Umbilical cord (tissue), 2 donors: ENCODE data around the gene IPPK. TPM values are rescaled to one million over a fixed set of nuclear protein-coding genes. Genes with fewer than 3 reads are reported as not detected.
"Not testable (repeated sequence)": the region's sequence is repeated elsewhere in the genome, so short reads cannot be mapped to it uniquely, and the experiment has no call there.

Experiments used
- DNase-seq: peaks from one replicate; pipeline ENCODE4 v3.0.0-alpha.2; 2015; ENCODE audit warnings: low spot score
- total RNA-seq: library from RNA; depleted of rRNA; stranded (reverse); fragments of >200 nt; gene quantifications from one replicate; pipeline ENCODE4 v1.2.3, GENCODE V29; 2014; ENCODE audit warnings: low replicate concordance; ENCODE audit not compliant: insufficient read depth

Gene IPPK
- total RNA-seq, 1 donor from 2014 or later: 4.3 TPM

DNA sequence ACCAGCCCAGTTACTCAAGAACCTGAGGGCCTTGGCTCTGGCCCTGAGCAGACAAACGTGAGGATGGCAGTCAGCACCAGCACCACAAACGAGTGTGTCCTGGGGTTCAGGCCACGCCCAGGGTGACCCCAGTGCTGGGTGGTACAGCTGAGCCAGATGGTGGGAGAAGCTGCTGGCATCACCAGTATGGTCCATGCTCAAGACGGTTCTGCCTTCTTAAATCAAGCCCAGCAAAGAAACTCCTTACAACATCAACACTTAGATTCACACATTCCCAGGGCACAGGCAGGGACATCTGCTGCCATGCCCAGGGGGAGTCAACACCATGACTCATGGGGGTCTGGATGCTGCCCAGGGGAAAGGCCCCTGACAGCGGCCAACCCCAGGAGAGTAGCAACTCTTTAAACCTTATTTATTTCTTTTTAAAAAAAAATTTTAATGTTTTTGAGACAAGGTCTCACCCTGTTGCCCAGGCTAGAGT lies 31.3 kb downstream of the IPPK start:
- DNase-seq: no peak

DNA sequence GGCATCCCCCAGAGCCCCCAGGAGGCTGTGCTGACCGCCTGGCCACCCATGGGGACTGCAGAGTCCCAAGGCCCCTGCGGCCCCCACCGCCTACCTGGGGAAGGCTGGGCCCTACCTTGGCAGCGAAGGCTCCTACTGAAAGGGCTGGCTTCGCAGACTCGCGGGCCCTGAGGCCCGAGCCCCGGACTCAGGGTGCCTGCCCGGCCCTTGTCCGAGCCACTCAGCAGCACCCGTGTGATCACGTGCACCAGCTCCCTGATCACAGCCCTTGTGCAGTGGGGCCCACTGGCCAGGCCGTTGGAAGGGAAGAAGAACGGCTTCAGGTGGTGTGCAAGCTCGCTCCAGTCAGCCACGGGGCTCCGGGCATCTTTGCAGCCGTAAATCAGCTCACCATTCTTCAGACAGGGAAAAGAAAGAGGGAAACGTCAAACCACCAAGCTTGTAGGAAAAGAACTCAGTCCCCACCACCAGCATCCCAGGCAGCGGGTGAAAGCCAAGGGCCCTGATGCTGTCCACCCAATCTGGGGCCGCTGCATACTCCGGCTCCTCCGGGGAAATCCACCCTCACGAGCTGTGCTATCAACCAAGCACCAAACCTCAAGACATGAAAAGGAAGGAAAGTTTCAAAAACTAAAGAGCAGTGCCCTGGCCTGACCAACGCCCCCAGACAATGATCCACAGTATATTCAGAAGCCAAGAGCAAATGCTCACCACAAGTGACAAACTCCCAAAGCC lies 31.9 kb downstream of the IPPK start:
- DNase-seq: no peak

DNA sequence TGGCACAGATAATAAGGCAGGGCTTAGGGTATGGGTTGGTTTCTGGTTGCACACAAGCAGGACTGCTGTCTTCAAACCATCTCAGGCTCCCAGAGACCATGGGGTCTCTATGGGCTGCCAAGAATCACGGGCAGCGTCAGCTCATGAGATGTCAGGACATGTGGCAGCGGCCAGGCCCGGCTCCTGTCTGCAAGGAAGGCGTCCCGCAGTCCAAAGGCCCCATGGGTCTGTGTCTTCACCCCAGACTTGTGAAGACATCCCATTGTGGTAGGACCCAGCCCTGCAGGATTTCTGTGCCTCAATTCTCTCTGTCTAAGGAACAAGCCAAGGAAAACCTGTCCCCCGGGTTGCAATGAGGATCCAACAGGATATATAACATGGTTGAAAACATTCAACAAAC lies 32.6 kb downstream of the IPPK start:
- DNase-seq: no peak

DNA sequence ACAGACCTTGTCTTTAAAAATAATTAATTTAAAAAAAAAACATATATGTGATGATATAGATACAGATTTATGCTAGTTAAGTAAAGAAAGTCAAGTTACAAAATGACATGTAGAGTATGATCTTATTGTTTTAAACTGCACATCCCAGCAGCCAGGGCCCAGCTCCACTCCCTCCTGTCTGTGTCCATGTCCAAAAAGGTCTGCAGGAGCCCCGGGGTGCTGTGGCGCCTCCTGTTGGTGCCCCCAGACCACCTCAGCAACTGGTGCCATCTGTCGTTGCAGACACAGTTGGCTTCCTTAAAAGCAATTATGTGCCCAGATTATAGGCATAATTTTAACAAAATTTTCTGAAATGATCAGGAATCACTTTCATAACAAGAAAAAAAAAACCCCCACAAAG lies 33.3 kb downstream of the IPPK start:
- no peak for DNase-seq

DNA sequence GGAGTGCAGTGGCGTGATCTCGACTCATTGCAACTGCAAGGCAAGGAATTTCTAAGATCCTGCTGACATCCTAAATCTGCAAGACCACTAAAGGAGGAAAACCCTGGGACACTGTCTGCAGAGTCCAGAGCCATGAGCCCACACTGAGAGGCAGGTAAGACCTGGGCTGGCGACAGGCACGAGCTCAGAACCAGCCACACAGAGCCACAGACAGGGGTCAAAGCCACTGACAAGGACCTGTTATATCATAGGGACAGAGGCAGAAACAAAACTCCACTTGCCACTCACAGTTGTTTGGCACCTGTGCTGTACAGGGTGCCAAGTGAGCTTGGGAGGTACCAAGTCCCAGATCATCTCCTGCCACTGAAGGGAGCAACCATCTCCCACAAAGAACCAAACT lies 34.2 kb downstream of the IPPK start:
- DNase-seq: no peak

DNA sequence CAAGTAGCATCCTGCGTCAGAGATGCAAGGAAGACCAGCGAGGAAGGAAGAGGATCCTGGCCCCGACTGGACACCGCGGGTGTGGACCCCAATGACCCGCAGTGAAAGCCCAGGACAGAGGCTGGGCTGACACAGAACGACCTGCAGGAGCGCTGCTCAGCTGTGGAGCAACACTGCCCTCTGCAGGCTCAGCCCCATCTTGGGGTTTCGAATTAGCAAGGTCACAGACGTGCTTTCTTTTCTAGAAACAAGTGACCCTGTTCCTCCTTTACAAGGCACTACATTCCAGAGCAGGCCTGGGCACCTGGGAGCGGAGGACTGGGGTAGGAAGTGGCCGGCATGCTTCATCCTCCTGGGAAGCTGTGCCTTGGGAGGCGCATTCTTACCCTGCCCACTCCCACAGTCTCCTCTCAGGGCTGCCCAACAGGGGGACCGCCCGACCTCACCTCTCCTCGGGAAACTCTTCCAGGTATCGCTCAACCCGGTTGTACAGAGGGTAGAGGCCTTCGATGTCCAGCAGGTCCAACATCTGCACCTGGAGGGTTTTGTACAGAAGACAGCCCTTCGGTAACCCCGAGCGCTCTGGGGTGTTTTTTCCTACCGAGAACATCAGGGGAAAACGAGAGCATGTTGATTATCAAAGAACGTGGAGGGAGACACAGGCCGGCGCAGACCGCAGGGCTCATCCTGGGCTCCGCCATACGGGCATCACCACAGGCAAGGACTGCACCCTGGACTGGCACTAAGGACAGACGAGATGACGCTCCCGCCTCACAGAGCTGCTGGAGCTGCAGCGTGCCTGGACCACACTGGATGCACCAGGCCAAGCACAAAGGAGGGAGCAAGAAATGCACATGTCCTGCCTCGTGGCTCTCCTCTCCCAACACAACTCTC lies 35.0 kb downstream of the IPPK start:
- DNase-seq: peak; percentile 69

DNA sequence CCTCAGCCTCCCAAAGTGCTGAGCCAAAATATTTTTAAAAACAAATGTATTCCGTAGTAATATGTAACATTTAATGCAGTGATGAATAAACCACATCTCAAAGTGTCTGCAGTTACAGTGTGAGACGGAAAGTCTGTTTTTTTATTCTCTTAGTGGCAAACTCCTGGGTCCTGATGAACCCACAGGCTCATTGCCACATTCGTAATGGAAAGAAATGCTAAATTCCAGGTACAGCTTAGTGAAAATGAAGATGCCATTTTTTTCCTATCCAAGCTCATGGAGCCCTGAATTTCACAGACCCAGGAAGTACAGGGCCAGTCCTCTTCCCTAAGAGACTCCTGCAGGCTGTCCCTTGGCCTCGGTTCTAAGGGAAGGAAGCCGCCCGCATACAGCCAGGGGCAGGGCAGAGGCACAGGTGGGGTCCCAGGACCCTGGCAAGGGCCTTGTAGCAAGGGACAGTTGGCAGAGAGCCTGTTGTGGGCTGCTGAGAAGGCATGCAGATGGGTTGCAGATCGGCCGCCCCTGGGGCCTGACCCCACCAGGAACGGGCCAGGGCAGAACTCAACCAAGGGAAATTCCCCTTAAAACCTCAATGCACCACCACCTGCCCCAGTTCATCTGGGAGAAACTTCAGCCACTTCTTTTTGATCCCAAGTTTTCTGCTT lies 36.2 kb downstream of the IPPK start:
- DNase-seq: no peak

DNA sequence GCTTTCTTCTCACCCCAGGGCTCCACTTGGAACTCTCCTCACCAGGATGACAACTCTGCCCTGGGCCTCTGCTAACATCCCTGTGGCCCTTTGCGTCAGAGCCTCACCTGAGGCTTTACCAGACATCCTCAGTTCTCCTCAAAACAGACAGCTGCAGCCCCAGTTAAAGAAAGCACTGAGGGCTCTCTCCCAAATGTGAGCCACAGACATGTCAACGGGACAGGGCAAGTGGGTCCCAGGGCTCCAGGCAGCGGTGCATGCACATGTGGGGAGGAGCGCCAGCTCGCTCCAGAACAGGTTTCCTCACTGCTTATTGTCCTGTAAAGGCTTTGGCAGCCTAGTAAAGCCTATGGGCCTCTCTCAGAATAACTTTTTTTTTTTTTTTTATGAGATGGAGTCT lies 37.3 kb downstream of the IPPK start:
- DNase-seq: no peak

DNA sequence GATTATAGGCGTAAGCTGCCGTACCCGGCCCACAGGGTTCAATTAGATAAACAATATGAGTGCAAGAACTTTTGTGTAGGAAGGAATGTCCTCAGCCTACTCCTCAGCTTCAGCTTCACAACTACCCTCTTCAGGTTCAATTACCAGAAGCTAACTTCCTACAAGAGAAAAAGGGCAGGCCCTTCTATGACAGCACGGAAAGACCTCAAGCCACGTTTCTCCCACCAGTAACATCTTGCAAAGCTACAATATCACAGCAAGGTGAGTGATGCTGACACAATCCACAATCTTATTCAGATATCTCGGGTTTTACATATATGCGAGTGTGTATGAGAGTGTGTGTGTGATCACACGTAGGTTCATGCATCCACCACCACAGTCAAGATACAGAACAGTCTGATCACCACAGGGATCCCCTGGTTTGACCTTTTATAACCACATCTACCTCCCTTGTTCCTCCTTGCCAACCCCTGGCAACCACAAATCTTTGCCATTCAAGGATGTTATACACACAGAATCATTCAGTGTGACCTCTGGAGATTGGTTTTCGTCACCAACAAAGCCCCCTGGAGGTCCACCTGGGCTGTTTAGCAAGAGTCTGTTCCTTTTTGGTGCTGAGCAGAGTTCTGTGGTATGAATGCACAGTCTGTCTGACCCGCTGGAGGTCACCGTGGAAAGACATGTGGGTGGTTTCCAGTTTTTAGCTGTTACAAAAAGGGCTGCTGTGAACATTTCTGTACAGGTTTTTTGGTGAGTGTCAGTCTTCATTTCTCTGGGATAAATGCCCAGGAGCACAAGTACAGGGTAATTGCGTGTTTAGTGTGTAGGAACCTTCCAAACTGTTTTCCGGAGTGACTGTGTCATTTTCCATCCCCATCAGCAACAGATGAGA lies 38.2 kb downstream of the IPPK start:
- no peak for DNase-seq

DNA sequence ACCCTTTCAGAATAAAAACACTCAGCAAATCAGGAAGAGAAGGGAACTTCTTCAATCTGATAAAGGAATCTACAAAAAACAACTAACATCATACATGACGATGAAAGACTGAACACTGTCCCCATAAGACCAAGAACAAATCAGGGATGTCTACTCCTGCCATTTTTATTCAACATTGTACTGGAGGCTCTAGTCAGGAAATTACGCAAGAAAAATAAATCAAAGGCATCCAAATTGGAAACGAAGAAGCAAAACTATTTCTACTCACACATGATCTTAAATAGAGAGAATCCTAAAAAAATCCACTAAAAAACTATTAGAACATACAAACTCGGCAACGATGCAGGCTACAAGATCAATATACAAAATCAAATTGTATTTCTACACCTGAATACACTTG lies 42.3 kb downstream of the IPPK start:
- no peak for DNase-seq

DNA sequence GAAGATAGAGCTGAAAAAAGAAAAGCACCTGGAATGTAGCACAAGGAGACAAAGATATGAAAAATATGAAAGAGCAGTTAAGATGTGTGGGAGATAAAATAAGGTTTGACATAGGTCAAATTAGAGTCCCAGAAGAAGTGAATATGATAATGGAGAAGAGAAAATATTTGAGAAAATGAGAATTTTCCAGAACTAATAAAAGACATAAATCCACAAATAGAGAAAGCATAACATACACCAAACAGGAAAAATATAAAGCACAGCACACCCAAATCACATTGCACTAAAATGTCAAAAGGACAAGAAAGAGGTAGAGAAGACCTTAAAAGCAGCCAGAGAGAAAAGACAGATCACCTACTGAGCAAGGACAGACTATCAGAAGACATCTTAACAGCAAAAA lies 43.4 kb downstream of the IPPK start:
- DNase-seq: no peak

DNA sequence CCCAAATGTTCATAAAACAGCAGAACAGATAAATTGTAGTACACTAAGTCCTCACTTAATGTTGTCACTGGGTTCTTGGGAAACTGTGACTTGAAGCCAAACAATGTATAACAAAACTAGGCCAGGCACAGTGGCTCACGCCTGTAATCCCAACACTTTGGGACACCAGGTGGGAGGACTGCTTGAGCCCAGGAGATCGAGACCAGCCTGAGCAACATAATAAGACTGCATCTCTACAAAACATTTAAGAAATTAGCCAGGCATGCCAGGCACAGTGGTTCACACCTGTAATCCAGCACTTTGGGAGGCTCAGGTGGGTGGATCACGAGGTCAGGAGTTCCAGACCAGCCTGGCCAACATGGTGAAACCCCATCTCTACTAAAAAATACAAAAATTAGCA lies 46.0 kb downstream of the IPPK start:
- not testable (repeated sequence) for DNase-seq

DNA sequence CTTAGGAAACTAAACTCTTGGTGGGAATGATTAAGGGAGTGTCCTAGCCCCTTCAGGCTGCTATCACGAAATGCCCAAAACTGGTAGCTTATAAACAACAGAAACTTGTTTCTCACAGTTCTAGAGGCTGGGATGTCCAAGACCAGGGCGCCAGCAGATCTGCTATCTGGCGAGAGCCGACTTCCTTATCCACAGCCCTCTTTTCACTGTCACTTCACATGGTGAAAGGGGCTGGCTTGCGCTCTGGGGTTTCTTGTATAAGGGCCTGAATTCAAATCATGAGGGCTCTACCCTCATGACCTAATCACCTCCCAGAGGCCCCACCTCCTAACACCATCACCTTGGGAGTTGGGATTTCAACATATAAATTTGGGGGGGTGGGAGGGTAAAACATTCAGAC lies 49.1 kb downstream of the IPPK start:
- DNase-seq: no peak

DNA sequence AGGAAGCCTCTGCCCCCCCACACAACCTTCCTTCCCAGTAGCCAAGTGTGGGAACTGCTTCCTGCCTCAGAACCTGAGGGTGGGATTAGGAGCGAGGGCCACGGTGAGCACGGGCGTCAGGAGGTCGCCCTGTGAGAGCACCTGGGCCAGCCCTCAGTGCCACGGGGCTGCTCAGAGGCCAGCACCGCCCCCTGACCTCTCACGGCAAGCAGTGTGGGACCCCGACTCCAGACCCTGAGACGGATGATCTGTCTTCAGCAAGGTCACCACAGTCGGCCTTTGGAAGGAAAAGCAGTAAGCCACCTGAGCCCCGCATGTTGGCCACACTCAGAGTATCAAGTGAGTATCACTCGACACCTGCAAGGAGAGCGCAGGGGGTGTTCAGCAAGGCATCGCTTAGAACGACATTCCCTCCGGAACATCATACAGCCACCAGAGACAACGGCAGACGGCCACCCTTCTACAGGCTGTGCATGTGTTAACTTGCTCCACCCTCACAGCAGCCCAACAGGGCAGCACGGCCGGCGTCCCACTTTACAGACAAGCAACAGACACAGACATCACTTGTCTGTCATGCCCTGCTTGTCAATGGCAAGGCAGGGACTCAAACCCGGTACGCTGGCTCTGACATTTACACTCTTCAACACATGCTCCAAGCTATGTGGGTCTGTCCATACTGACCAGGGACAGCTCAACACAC lies 50.2 kb downstream of the IPPK start:
- no peak for DNase-seq

DNA sequence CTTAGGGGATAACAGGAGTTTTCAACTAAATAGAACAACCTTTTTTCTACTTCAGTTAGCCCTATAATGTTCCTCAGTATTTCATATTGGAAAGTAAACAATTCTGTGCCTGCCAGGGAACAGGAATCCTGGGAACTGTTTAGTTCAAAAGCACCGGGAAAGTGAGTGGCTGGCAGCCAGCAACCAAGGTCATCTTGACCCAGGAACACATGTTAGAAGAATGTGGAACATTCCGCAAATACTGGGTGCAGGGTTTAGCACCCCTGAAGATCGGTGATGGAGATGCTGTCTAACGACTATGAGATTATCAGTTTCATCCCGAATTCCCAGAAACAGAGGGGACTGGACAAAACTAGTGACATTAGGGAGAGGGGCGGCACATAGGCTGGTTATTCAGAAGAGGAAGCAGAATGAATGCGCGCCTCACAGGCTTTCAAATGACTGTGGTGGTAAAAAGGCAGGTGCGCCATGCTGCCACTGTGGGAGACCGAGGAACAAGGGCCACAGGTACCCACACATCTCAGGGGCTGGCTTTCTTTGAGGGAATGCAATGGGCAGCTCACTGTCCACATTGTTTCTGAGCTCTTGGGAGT lies 51.2 kb downstream of the IPPK start:
- no peak for DNase-seq

DNA sequence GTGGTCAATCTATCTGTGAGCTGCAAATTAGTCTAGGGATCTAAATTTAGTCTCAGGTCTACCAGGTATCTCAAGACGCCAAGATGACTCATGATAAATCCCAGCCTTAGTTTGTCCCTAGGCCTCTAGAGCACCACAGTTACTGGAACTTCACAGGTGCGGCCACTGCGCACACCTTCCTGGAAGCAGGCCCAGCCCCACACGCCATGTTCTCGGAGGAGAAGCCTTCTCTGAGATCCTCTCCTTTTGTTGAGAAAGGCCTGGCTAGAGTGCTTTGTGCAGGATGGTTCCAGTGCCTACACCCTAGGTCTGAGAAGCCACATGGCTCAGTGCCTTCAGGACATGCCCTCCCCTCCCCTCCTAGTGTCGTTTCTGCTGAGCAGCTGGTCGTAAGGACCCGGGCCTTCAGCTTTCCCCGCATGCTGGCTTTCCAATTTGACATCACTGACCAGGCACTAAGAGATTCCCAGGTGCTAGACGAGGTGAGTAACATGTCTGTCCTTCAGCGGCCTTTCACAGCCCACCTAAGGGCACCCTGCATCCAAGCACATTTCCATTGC lies 51.9 kb downstream of the IPPK start:
- DNase-seq: no peak

DNA sequence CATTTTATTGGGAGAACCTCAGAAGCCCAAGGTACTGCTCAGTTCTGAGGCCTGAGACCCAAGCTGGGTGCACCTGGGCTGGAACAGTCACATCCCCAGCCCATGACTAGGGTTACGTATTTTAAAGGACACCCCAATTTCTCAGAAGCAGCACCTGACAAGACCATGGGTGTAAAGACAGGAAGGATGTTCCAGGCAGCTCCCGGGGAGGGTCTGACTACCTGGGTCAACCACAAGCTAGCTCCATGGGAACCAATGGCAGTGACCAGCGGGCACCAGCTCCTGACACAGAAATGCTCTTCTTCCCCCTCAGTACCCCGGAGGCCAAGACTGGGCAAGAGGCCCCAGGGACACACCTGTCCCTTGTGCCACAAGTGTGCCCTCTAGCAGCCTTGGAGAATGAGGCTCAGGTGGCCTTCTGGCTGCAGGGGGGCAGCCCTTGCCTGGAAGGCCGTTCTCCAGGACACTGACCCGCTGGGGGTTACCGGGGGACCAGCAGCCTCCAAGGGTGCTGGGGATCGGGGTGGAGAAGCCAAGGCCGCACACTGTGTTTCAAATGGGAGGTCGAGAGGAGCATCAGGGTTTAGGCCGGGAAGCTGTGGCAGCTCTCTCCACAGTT lies 52.6 kb downstream of the IPPK start:
- no peak for DNase-seq

DNA sequence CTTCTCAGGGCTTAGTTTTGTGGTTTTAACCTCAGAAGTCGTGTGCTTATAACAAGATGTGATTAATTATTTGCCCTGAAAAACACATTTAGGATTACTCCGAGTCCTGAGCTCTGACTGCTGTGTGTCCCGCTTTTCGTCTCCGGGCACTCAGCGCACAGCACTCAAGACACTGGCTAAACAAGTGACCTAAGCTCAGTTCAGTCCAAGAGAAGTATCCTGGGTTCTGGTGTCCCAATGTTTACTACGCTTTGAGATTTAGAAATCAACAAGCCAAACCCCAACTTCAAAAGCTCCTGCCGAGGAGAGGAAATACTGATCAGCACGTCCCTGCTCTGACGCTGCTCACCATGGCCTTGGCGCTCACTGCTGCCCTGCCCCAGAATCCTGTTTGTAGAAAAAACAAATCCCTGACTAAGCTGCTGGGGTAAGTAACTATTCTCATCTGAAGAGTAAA lies 53.2 kb downstream of the IPPK start:
- DNase-seq: no peak

DNA sequence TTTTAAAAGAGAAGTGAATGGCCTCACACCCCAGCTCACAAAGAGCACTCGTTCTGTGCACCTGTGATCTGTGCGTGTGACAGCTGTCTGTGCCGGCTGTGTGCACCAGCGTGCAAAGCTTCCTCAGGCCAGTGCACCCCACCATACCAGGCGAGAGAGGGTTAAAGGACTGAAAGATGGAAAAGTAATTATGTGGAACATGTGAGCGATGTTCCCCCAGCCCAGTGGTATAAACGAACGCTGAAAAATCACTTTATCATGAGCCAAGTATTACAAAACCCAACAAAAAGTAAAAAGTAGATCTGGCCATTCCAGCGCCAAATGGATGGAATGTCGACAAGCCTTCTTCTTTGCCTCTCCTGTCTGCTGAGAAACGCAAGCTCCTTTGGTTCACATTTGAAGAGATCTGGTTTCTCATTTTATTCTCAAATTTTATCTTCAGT lies 53.7 kb downstream of the IPPK start:
- no peak for DNase-seq
